ENCODE results near the gene DIPK1C. TPM values are rescaled to one million over a fixed set of nuclear protein-coding genes. Genes with fewer than 3 reads are reported as not detected.

Gene DIPK1C
- total and polyA plus RNA-seq, 2 of the 4 experiments (the other 2 are of a cell fraction) = not detected

DNA sequence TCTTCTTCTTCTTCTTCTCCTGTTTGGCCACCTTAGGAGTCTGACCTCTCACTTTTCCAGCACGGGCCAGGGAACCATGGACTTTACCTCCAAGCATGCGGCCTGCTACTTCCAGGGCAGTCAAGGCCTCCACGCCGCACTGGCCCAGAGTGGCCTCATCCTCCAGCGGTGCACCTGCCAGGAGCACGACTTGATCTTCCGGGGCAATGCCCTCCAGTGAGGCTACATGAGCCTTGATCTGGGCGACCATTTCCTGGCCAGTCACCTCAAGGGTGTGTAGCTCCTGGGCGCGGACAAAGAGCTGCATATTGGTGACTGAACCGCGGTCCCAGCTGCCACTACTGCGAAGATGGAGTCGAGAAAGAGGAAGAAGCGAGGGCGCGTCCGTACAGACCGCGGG, 67.1 kb downstream of the DIPK1C start:
- no peaks in the 10 kb centered on the region for H3K9me1 ChIP-seq (ENCODE audit: insufficient read depth, low read length)
- intact Hi-C loops (cut with micrococcal nuclease) (no loop called here), dilution Hi-C loops (cut with HindIII; ENCODE audit: low sequenced_read_pairs, unreplicated experiment) (no loop called here), in situ Hi-C loops (cut with MboI; ENCODE audit: low sequenced_read_pairs) (no loop called here)
- H3K14ac ChIP-seq (replicated peaks; ENCODE audit: low read depth, low read length) = no peak overlapping the region
- H3K27ac ChIP-seq (ENCODE audit: insufficient read depth, low read length) = no peak overlapping the region
- H3K9ac ChIP-seq (ENCODE audit: low read depth, low read length) = no peak overlapping the region
- no peaks in the 10 kb centered on the region for H3K79me1 ChIP-seq (ENCODE audit: low read depth in 1 of 2, low read length in 2 of 2)
- H2AFZ ChIP-seq (replicated peaks; ENCODE audit: low read length, poor library complexity) = no peak overlapping the region
- ChIA-PET CTCF (no interaction called here), POLR2A (ENCODE audit: unreplicated experiment) (no interaction called here)
- no peak overlapping the region for H2BK20ac ChIP-seq (ENCODE audit: low read depth, low read length)
- peaks cover 15% of the 10 kb centered on the region for H3K27me3 ChIP-seq (ENCODE audit: control insufficient read depth, insufficient read depth, low read length)
- H3K9me3 ChIP-seq (ENCODE audit: control insufficient read depth, insufficient read depth, low read length) = no peaks in the 10 kb centered on the region
- no peak overlapping the region for H3K4ac ChIP-seq (ENCODE audit: low read depth, low read length)
- no peak overlapping the region for H3K18ac ChIP-seq (ENCODE audit: low read depth, low read length)
- 82% methylated on average over 7 of the region's 20 CpGs; no CpG with 5 or more reads in 1 of the 2 experiments for WGBS, 2 experiments (ENCODE audit: extremely low coverage in 2 of 2, insufficient read length in 1 of 2)
- H2BK15ac ChIP-seq (ENCODE audit: low read depth, low read length) = no peak overlapping the region
- no peak overlapping the region for H3K4me3 ChIP-seq (ENCODE audit: insufficient read depth, low read depth, low read length)
- TF ChIP-seq, protein P1, sequence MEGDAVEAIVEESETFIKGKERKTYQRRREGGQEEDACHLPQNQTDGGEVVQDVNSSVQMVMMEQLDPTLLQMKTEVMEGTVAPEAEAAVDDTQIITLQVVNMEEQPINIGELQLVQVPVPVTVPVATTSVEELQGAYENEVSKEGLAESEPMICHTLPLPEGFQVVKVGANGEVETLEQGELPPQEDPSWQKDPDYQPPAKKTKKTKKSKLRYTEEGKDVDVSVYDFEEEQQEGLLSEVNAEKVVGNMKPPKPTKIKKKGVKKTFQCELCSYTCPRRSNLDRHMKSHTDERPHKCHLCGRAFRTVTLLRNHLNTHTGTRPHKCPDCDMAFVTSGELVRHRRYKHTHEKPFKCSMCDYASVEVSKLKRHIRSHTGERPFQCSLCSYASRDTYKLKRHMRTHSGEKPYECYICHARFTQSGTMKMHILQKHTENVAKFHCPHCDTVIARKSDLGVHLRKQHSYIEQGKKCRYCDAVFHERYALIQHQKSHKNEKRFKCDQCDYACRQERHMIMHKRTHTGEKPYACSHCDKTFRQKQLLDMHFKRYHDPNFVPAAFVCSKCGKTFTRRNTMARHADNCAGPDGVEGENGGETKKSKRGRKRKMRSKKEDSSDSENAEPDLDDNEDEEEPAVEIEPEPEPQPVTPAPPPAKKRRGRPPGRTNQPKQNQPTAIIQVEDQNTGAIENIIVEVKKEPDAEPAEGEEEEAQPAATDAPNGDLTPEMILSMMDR (conservative IDR thresholded peaks at IDR 0.05; ENCODE audit: low read depth, low read length) = no peak
- TF ChIP-seq MAZ (IDR thresholded peaks at IDR 0.05; ENCODE audit: borderline replicate concordance, low read depth, low read length) (no peak), BHLHE40 (IDR thresholded peaks at IDR 0.05; ENCODE audit: low read depth, low read length) (no peak)
- H2AK9ac ChIP-seq (replicated peaks; ENCODE audit: low read depth, low read length, poor library complexity) = no peak overlapping the region
- BruUV-seq (replicated peaks) = no TSS peak
- no peaks in the 10 kb centered on the region for H3K4me1 ChIP-seq (ENCODE audit: control insufficient read depth, insufficient read depth, low read length)
- H4K8ac ChIP-seq (ENCODE audit: low read depth in 2 of 2, low read length in 2 of 2) = no peak overlapping the region
- no peak overlapping the region for H4K91ac ChIP-seq (ENCODE audit: insufficient read depth, low read depth, low read length)
- no peak overlapping the region for H3K56ac ChIP-seq (ENCODE audit: extremely low read depth, insufficient read depth, low read length)
- no peak overlapping the region for H2BK120ac ChIP-seq (ENCODE audit: low read depth, low read length)
- H3K4me2 ChIP-seq (ENCODE audit: low read depth, low read length) = no peak overlapping the region
- DNase-seq (no peak), ATAC-seq (ENCODE audit: low read depth) (no peak)
- no peaks in the 10 kb centered on the region for H4K20me1 ChIP-seq (ENCODE audit: insufficient read depth, low read length)
- H3K36me3 ChIP-seq (ENCODE audit: control insufficient read depth, insufficient read depth, low read length) = no peaks in the 10 kb centered on the region
- no peak overlapping the region for H2BK5ac ChIP-seq (ENCODE audit: low read depth, low read length, poor library complexity, severe bottlenecking)
- H3K23ac ChIP-seq (ENCODE audit: low read depth, low read length) = no peak overlapping the region
- no peak overlapping the region for H4K5ac ChIP-seq (ENCODE audit: low read depth, low read length)
- no peak overlapping the region for H2AK5ac ChIP-seq (ENCODE audit: low read depth, low read length)

Measured in IMR-90 (cell line).